Osteocyte (in vitro differentiated cells): ENCODE results near the gene RBM20. TPM values are rescaled to one million over a fixed set of nuclear protein-coding genes. Genes with fewer than 3 reads are reported as not detected.

Experiments used
- DNase-seq: peaks from one replicate; pipeline ENCODE4 v3.0.0; 2021; ENCODE audit warnings: mixed read lengths; ENCODE audit not compliant: unreplicated experiment; ENCODE audit errors: extremely low spot score
- H3K27ac Mint-ChIP-seq: one replicate; pipeline ENCODE4 v1.8.0; 2021; ENCODE audit warnings: mild to moderate bottlenecking, mixed read lengths; ENCODE audit not compliant: unreplicated experiment
- H3K27me3 Mint-ChIP-seq: one replicate; pipeline ENCODE4 v1.8.0; 2021; ENCODE audit warnings: mixed read lengths; ENCODE audit not compliant: unreplicated experiment
- H3K36me3 Mint-ChIP-seq: one replicate; pipeline ENCODE4 v1.8.0; 2021; ENCODE audit warnings: mixed read lengths; ENCODE audit not compliant: unreplicated experiment
- H3K4me1 Mint-ChIP-seq: one replicate; pipeline ENCODE4 v1.8.0; 2021; ENCODE audit warnings: mixed read lengths; ENCODE audit not compliant: unreplicated experiment
- H3K4me3 Mint-ChIP-seq: one replicate; pipeline ENCODE4 v1.8.0; 2021; ENCODE audit warnings: mild to moderate bottlenecking, moderate library complexity, mixed read lengths; ENCODE audit not compliant: unreplicated experiment
- H3K9me3 Mint-ChIP-seq: one replicate; pipeline ENCODE4 v1.8.0; 2021; ENCODE audit warnings: mixed read lengths; ENCODE audit not compliant: unreplicated experiment
- total RNA-seq: library from RNA; stranded (reverse); gene quantifications from 2 replicates; pipeline ENCODE4 v1.2.1, GENCODE V29; 2021
- TF ChIP-seq, protein P1 (sequence below): fragments of 200-600 bp; sonication (generic); IDR thresholded peaks from 2 replicates; pipeline ENCODE4 v1.5.0; 2021; ENCODE audit warnings: antibody characterized with exemption, mild to moderate bottlenecking, moderate library complexity

The RBM20 gene
- total RNA-seq, 1 donor from 2014 or later = 1.6 TPM

DNA sequence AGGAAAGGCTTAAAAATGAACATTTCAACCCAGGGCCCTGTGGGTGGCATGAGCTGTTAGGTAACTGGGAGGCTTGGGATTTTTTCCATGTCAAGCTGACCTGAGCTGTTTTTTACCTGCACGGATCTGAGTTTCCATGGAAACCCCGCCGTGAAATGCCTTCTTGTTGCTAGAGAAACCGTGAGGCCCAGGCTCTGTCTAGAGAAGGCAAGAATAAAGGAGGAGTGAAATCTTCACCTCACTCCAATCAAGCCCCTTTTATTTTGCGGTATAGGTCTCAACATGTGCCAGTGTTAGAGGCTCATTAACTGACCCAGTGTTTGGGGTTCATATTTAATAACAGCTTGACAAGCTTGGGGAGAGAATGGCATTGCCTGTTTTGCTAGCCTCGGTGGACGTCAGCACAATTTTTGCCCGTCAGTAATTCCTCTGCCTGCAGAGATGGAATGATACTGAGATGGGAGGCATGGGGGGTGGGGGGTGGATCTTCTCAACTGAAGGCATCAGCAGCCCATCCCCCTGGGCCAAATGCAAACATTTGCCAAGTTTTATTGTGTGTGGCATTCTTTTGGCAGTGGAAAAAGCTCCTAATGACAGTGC lies 178.7 kb downstream of the RBM20 start:
- peaks cover 2% of the 10 kb centered on the region for H3K36me3 Mint-ChIP-seq
- H3K4me3 Mint-ChIP-seq = no peak overlapping the region
- H3K9me3 Mint-ChIP-seq = no peaks in the 10 kb centered on the region
- DNase-seq = no peak
- TF ChIP-seq, protein P1, sequence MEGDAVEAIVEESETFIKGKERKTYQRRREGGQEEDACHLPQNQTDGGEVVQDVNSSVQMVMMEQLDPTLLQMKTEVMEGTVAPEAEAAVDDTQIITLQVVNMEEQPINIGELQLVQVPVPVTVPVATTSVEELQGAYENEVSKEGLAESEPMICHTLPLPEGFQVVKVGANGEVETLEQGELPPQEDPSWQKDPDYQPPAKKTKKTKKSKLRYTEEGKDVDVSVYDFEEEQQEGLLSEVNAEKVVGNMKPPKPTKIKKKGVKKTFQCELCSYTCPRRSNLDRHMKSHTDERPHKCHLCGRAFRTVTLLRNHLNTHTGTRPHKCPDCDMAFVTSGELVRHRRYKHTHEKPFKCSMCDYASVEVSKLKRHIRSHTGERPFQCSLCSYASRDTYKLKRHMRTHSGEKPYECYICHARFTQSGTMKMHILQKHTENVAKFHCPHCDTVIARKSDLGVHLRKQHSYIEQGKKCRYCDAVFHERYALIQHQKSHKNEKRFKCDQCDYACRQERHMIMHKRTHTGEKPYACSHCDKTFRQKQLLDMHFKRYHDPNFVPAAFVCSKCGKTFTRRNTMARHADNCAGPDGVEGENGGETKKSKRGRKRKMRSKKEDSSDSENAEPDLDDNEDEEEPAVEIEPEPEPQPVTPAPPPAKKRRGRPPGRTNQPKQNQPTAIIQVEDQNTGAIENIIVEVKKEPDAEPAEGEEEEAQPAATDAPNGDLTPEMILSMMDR = no peak
- peaks cover 10% of the 10 kb centered on the region for H3K4me1 Mint-ChIP-seq
- no peak overlapping the region for H3K27ac Mint-ChIP-seq
- H3K27me3 Mint-ChIP-seq = peaks cover 2% of the 10 kb centered on the region

DNA sequence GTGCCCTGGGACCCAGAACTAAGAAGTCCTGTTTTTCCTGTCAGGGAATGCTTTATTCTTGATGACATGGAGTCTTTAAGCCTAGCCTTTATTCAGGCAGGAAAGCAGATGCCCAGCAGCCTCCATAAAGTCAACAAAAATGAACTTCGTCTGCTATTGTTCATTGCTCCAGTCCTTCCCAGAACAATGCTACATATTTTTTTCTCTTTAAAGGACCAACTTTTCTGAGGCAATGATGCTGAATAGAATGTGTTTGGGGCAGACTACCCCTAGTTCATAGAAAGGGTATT lies 180.0 kb downstream of the RBM20 start:
- H3K9me3 Mint-ChIP-seq = no peaks in the 10 kb centered on the region
- H3K27ac Mint-ChIP-seq = no peak overlapping the region
- peaks cover 2% of the 10 kb centered on the region for H3K27me3 Mint-ChIP-seq
- peaks cover 10% of the 10 kb centered on the region for H3K4me1 Mint-ChIP-seq
- no peak for DNase-seq
- TF ChIP-seq, protein P1 = no peak
- H3K36me3 Mint-ChIP-seq = peaks cover 2% of the 10 kb centered on the region
- H3K4me3 Mint-ChIP-seq = no peak overlapping the region

DNA sequence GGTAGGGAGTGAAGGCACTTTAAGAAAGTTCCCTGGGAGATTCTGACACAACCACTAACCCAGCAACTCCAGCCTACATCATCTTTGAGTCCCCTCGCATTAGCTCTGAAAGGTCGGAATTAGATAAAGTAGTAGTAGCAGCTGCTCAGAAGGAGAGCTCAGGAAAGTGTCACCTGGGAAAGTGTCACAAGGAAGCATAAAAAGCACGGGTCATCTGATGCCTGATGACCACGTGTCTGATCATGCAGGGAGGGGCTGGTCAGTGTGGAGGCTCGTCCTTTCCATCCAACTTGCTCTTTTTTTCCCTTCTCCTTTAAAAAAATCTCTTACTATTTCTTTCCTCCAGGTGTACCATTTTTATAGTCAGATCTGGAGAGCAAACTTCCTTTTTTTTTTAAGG lies 180.5 kb downstream of the RBM20 start:
- H3K4me3 Mint-ChIP-seq = no peak overlapping the region

DNA sequence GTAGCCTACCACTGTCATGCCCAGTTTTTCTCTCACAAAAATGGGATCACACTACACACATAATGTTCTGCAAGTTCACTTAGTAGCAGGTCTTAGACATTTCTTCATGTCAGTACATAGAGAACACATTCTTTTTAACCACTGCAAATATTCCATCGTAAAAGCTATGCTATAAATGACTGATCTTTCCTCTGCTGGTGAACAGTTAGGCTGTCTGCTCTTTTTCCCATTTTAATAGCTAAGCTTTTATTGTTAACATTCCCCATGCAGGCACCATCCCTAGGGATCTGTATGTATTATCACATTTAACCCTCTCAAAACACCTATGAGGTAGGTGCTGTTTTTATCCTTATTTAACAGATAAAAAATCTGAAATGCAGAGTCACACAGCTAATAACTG lies 181.4 kb downstream of the RBM20 start:
- peaks cover 2% of the 10 kb centered on the region for H3K36me3 Mint-ChIP-seq
- no peak for DNase-seq
- H3K27me3 Mint-ChIP-seq = peaks cover 2% of the 10 kb centered on the region
- no peaks in the 10 kb centered on the region for H3K9me3 Mint-ChIP-seq
- peaks cover 4% of the 10 kb centered on the region for H3K4me1 Mint-ChIP-seq
- H3K4me3 Mint-ChIP-seq = no peak overlapping the region
- TF ChIP-seq, protein P1 = no peak
- H3K27ac Mint-ChIP-seq = no peak overlapping the region

More for the DNA sequence above, 180.5 kb downstream of the RBM20 start:
- TF ChIP-seq, protein P1 = no peak
- Mint-ChIP-seq H3K27ac (no peak overlapping the region), H3K4me1 (peaks cover 10% of the 10 kb centered on the region), H3K36me3 (peaks cover 2% of the 10 kb centered on the region), H3K27me3 (peaks cover 2% of the 10 kb centered on the region), H3K9me3 (no peaks in the 10 kb centered on the region)
- no peak for DNase-seq

DNA sequence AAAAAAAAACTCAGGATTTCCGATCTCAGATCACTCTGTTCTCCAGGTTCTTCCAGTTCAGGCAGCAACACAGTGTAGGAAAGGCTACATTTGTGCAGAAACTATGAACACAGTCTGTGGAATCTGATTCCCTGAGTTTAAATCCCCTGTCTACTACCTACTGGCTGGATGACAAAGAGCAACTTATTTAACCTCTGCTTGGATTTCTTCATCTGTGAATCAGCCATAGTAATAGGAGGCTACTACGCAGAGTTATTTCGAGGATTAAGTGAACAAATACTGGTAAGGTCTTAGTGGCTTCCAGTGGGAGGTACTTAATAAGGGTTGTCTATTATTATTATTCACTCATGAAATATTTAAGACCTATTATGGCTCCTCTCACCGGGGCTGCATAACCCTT lies 183.3 kb downstream of the RBM20 start:
- Mint-ChIP-seq H3K4me1 (peaks cover 3% of the 10 kb centered on the region), H3K9me3 (no peaks in the 10 kb centered on the region), H3K36me3 (no peaks in the 10 kb centered on the region), H3K4me3 (no peak overlapping the region), H3K27ac (no peak overlapping the region), H3K27me3 (peaks cover 2% of the 10 kb centered on the region)
- DNase-seq = no peak
- TF ChIP-seq, protein P1 = no peak
